ENCODE results near the gene VEGFC.

The VEGFC gene

DNA sequence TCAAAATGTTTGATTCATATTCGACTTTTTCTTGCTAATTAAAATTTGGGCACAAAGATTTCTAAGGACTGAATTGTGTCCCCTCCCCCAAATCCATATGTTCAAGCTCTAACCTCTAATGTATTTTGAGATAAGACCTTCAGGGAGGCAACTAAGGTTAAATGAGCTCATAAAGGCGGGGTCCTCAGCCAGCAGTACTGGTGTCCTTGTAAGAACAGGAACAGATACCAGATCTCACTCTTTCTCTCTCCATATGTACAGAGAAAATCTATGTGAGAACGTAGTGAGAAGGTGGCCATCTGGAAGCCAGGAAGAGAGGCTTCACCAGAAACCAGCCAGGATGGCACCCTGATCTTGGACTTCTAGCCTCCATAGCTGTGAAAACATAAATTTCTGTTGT, 116.9 kb downstream of the VEGFC start:
- DNase-seq: no peak

- no peak for DNase-seq
These were observed 121.2 kb downstream of the VEGFC start for GRCh38 chr4:176671532-176671931.

GRCh38 chr4:176668324-176668723, 124.4 kb downstream of the VEGFC start:
- no peak for DNase-seq

GRCh38 chr4:176664964-176665363, 127.8 kb downstream of the VEGFC start:
- no peak for DNase-seq

- DNase-seq: no peak
These were observed 132.2 kb downstream of the VEGFC start for GRCh38 chr4:176660561-176660960.

DNA sequence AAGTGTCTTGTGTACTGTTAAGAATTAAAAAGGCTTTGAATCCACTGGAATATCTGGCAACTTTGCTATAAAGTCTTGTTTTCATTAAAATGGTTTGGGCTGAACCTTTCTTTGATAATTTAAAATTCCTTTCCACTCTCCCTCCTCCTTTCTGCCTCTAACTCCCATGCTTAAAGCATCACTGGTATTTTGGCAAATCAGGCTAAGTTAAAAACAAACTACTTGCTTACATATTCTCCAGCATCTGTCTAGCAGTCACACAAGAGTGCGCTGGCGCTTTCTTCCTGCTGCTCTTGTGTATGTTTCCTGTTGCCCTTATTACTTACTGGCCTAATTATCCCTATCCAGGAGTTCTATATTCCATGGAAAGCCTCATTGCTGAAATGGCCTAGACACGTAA, 136.6 kb downstream of the VEGFC start:
- DNase-seq: peak; percentile 21

DNA sequence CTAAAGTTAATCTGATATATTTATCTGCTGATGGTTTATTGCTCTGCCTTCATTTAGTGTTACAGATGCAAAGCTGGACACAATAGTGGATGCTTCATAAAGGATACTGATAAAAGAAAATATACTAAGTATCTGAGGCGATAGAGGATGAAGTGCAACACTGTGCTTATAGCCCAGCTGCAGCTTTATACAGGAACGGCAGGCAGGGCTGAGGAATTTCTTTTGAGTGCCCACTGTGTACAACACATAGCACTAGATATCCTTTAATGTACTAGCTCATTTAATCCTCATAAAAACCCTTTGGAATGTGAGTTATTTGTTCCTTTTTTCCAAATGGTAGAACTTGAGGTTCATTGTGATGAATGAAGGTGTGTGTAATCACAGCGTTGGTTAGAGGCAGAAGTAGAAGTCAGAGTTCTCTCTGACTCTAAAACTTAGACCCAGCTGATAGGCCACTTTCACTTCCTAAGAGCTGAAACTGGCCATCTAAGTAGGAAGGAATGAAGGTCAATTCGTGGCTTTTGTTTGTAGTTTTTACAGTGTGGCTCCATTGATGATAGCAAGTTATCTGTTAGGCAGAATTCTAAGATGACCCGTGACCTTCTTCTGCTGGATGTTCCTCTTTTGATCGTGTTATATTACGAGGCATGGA, 138.0 kb downstream of the VEGFC start:
- DNase-seq: no peak

- DNase-seq: no peak
These were observed 139.1 kb downstream of the VEGFC start for GRCh38 chr4:176653401-176654220.

GRCh38 chr4:176646311-176646710, 146.4 kb downstream of the VEGFC start:
- no peak for DNase-seq

DNA sequence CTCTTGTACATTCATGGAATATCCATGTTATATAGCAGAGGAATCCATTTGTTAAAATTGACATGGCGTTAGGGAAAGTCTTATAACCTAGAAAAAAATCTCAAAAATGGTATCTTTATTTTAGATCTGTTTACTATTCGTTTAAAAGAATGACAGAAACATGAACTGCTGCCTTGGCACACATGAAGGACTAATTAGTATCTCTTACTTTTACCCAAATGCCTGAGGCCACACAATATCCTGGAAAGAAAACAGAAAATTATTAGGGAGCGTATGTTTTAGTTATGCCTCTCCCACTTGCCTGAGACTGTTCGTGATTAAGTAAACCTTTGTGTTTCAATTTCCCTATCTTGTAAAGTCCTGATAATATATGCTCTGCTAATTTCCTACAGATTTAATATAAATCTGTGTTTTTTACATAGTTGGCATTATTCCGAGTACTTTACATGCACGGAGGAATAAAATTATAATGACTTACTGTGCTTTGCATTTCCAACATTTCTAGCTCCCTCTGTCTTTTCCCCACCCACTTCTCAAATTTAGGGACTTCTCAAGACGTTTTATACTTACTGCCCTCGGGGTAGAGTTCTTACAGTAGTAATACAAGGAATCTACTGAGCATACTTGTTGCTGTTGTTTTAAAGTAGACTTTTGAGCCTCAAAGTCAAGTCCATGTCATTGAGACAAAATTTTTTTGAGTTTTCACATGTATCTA, 147.3 kb downstream of the VEGFC start:
- DNase-seq: no peak

DNA sequence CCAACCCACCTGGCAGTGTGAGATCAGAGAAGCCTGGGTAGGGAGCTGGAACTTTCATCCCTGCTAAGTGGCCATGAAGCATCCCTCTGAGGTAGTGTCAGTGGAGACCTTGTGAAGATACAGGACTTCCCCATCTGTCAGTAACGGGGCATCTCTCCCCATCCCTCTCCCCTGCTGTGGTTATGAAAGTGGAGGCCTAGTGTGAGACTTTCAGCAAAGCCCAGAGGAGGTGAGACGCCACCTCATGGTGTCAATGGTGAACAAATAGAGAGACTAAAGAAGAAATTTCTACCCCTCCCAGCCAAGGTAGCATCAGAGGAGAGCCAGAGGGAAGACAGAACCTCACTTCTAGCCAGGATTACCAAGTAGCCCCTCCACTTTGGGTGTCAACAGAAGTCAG, 150.2 kb downstream of the VEGFC start:
- no peak for DNase-seq

DNA sequence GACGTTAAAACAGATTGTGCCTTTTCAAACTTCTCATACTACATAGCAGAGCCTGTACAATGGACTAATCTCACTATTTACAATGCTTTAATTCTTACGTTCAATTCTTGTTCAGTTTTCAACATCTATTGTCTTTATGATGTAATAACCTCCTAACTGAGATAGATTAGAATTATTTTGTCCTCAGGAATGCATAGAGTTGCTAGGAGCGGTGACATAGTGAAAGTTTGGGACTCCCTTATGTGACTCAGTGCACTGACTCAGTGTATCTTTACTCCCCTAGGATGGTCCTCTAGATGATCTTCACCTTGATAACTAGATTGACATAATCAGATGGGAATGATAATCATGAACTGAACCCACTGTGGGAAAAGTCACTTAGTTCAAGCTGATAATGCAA, 151.5 kb downstream of the VEGFC start:
- DNase-seq: no peak

DNA sequence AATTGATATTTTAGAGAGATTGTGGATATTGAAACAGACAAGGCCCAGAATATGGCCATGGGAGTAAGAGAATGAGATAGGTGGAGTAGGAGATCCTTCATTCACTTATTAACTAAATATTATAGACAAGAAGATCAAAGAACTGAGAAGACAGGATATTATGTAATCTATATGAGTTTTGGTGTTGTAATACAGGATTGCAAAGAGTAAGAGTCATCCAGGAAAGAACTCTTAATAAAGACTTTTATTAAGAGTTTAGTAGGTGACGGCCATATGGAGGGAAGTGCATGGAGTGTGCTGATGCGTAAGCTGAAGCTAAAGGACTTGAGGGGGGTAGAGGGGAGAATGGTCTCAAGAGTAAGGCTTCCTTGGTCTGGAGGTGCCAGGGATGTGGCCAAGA, 153.7 kb downstream of the VEGFC start:
- no peak for DNase-seq

DNA sequence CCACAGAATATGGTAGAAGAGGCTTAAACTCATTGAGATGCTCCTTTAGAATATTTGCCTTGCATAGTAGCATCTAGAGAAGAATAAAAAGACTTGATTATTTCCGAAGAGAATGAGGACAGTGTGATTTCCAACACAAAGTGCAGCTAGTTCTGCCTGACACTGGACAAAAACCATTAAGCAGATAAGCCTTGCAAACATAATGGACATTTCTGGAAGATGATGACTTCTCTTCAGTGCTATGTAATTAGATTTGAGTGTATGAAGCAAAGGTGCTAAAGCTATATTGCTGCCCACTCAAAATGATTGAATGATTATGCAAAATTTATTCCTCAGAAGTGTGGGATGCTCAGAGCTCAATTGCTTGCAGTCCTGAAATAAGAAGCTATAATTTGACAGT, 156.4 kb downstream of the VEGFC start:
- DNase-seq: no peak

DNA sequence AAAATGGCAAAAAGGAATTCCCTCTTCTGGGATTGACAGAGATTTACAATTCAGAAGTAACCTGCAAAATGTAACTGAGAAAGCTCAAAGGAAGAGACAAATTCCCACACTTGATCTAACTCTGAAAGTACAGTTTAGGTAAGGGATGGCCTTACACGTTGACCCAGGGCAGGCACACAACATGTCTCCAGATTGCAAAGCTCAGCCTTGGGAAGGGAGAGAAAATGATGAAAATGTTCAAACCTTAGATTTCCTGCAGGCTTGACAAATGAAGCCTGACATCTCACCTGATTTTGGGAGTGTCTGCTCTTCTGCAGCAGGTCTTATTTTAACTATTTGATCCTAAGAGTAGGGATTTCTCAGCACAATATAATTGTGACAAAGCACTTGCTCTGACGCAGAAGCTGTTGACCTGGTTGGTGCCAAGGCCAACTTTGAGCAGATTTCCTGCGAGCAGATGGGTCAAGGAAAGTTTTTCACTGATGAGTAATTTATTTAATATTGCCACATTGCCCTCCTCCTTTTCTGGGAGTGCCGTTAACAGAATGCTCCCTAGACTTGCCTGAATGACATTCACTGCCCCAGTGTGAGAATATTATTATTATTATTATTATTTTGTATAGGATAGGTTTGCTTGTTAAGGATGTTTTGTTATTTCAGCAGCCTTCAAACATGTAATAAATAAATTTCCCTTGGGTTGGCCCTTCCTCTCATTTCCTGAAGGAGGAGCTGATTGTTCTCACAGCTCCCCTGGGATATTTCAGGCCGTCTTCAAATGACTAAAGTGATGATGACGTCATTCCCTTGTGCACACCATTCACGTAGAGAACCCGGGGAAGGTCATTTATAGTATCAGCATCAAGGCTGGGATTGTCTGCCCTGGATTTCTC, 157.1 kb downstream of the VEGFC start:
- DNase-seq: no peak

Measured in COR-L47 (cell line).